SK-N-SH (cell line): ENCODE measurements around the gene RAB8A. TPM values are rescaled to one million over a fixed set of nuclear protein-coding genes. Genes with fewer than 3 reads are reported as not detected.
"Not testable (repeated sequence)": the region's sequence is repeated elsewhere in the genome, so short reads cannot be mapped to it uniquely, and the experiment has no call there.

Experiments used
- CTCF ChIA-PET: fragments of 300-600, 350-600 bp; formaldehyde crosslinking; extraction: SDS; loops from one replicate; lab custom pipeline; 2021; lab: Yijun Ruan, JAX
- POLR2A ChIA-PET: fragments of 350-600 bp; sonication (Branson Sonifier 250); formaldehyde crosslinking; extraction: SDS; loops from one replicate; lab custom pipeline; 2020; ENCODE audit warnings: antibody characterized with exemption, inconsistent platforms; lab: Yijun Ruan, JAX
- DNase-seq: peaks from one replicate; pipeline ENCODE4 v3.0.0; 2012
- H2AFZ ChIP-seq: fragments of 200-600 bp; sonication (generic); 2 replicates; pipeline ENCODE4 v1.8.1; 2016; ENCODE audit warnings: antibody characterized with exemption, mild to moderate bottlenecking, low read depth
- H3F3A ChIP-seq: fragments of 200-600 bp; sonication (generic); replicated peaks from 2 replicates; pipeline ENCODE3; 2016; ENCODE audit warnings: antibody characterized with exemption, mild to moderate bottlenecking; ENCODE audit not compliant: insufficient read depth
- H3K27ac ChIP-seq, 2 experiments: fragments of 200-500 bp in 1 of 2; fragments of 200-600 bp in 1 of 2; sonication (Bioruptor generic) in 1 of 2; sonication (generic), shearing (Covaris generic) in 1 of 2; 2 replicates each; pipeline versions ENCODE4 v1.5.1 to v1.6.1; 2014 to 2016; ENCODE audit warnings: low read depth in 2 of 2, inconsistent platforms in 1 of 2, low read length in 1 of 2, mild to moderate bottlenecking in 1 of 2, mixed read lengths in 1 of 2
- H3K27me3 ChIP-seq: fragments of 200-600 bp; sonication (generic), shearing (Covaris generic); 2 replicates; pipeline ENCODE4 v1.6.1; 2016; ENCODE audit warnings: mixed run types; ENCODE audit not compliant: insufficient read depth
- H3K36me3 ChIP-seq, 2 experiments: fragments of 200-500 bp in 1 of 2; fragments of 200-600 bp in 1 of 2; sonication (Bioruptor generic) in 1 of 2; sonication (generic) in 1 of 2; replicated peaks in 1 of 2; 2 replicates each; pipeline versions ENCODE3 to v1.5.1; 2014 to 2016; ENCODE audit warnings: low read length in 1 of 2, mild to moderate bottlenecking in 1 of 2; ENCODE audit not compliant: insufficient read depth in 2 of 2, control insufficient read depth in 1 of 2
- H3K4me1 ChIP-seq, 2 experiments: fragments of 200-500 bp in 1 of 2; fragments of 200-600 bp in 1 of 2; sonication (Bioruptor generic) in 1 of 2; sonication (generic), shearing (Covaris generic) in 1 of 2; 2 replicates each; pipeline versions ENCODE4 v1.5.1 to v1.6.1; 2014 to 2016; ENCODE audit warnings: low read depth in 1 of 2, low read length in 1 of 2, mixed run types in 1 of 2; ENCODE audit not compliant: insufficient read depth in 2 of 2, control insufficient read depth in 1 of 2
- H3K4me2 ChIP-seq: fragments of 200-600 bp; sonication (generic), shearing (Covaris generic); 2 replicates; pipeline ENCODE4 v1.6.1; 2017; ENCODE audit warnings: mixed run types
- H3K4me3 ChIP-seq, 2 experiments: fragments of 200-500 bp in 1 of 2; fragments of 200-600 bp in 1 of 2; sonication (Bioruptor generic) in 1 of 2; sonication (generic), shearing (Covaris generic) in 1 of 2; 2 replicates each; pipeline versions ENCODE4 v1.5.1 to v1.8.1; 2014 to 2016; ENCODE audit warnings: low read depth in 2 of 2, inconsistent platforms in 1 of 2, low read length in 1 of 2, mild to moderate bottlenecking in 1 of 2, mixed read lengths in 1 of 2, moderate library complexity in 1 of 2
- H3K79me2 ChIP-seq: fragments of 200-600 bp; sonication (generic); 2 replicates; pipeline ENCODE4 v1.8.1; 2017; ENCODE audit warnings: mild to moderate bottlenecking; ENCODE audit not compliant: insufficient read depth
- H3K9ac ChIP-seq: fragments of 200-600 bp; sonication (generic); 2 replicates; pipeline ENCODE4 v1.6.1; 2017; ENCODE audit warnings: mixed run types
- H3K9me2 ChIP-seq: fragments of 200-600 bp; sonication (generic); 2 replicates; pipeline ENCODE4 v1.6.1; 2017; ENCODE audit warnings: mixed run types
- H3K9me3 ChIP-seq: fragments of 200-600 bp; sonication (generic); 2 replicates; pipeline ENCODE4 v1.6.1; 2017; ENCODE audit warnings: mixed run types, mild to moderate bottlenecking, moderate library complexity
- H4K20me1 ChIP-seq: fragments of 200-600 bp; sonication (generic); 2 replicates; pipeline ENCODE4 v1.6.1; 2017; ENCODE audit warnings: mild to moderate bottlenecking, mixed run types; ENCODE audit not compliant: insufficient read depth
- NFIC ChIP-seq: IDR thresholded peaks from 2 replicates; pipeline ENCODE4 v1.4.0; 2012; ENCODE audit warnings: borderline replicate concordance
- POLR2AphosphoS5 ChIP-seq: IDR thresholded peaks from 2 replicates; pipeline ENCODE4 v1.6.1; 2012; ENCODE audit warnings: low read depth, low read length
- RAD21 ChIP-seq: IDR thresholded peaks from 2 replicates; pipeline ENCODE4 v1.6.1; 2012; ENCODE audit warnings: mild to moderate bottlenecking, low read length
- RFX5 ChIP-seq: IDR thresholded peaks from 2 replicates; pipeline ENCODE4 v1.6.1; 2012; ENCODE audit warnings: mild to moderate bottlenecking, improper control_type of control experiment, low read length
- WGBS: methylation state at CpG from one replicate; pipeline ENCODE4 v1.1.6; 2017; ENCODE audit warnings: low lambda C conversion rate; 5-methylcytosine and 5-hydroxymethylcytosine counted together
- polyA plus RNA-seq, 3 experiments: library from polyadenylated mRNA; depleted of rRNA; stranded (reverse); fragments of >200 nt; gene quantifications; 2 replicates each; pipeline ENCODE4 v1.2.3, GENCODE V29; 2012
- TF ChIP-seq, protein P1 (sequence below): fragments of 150-350 bp; IDR thresholded peaks from 2 replicates; pipeline ENCODE4 v1.6.1; 2016; ENCODE audit warnings: mild to moderate bottlenecking, low read depth, low read length
- TF ChIP-seq, protein P2 (sequence below): IDR thresholded peaks from 2 replicates; pipeline ENCODE4 v1.6.1; 2012; ENCODE audit warnings: mild to moderate bottlenecking, low read depth, low read length, moderate library complexity

The RAB8A gene
- polyA plus RNA-seq, 1 of the 3 experiments (the other 2 are of a cell fraction) = 55.2 TPM

DNA sequence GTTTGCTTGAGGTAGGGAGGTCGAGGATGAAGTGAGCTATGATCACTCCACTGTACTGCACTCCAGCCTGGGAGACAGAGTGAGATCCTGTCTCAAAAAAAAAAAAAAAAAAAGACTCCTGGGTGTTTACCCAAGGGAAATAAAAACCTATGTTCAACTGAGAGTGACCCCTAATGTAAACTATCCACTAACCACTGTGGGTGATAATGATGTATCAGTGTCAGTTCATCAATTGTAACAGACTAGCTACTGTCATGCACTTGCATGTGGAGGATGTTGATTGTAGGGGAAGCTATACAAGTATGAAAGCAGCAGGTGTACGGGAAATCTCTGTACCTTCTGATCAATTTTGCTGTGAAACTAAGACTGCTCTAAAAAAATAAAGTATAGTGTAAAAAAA lies 64.3 kb downstream of the RAB8A start:
- Histone ChIP-seq H3F3A (no peaks in the 10 kb centered on the region), H3K79me2 (no peaks in the 10 kb centered on the region), H3K27me3 (peaks cover 11% of the 10 kb centered on the region; the same call in 1 of the 2 replicates), H3K4me1 (no peaks in the 10 kb centered on the region), H3K9me3 (no peaks in the 10 kb centered on the region), H4K20me1 (no peaks in the 10 kb centered on the region), H3K9ac (no peak overlapping the region), H3K4me2 (no peak overlapping the region), H2AFZ (no peak overlapping the region), H3K9me2 (no peaks in the 10 kb centered on the region), H3K36me3 (no peaks in the 10 kb centered on the region), H3K27ac (no peak overlapping the region), H3K4me3 (no peak overlapping the region)
- 5% methylated on average over 2 of the region's 2 CpGs for WGBS
- ChIA-PET POLR2A (interaction anchor here (0.6 kb wide), 1 partner anchor 614 kb away, joined by 3 read pairs; no protein-coding TSS in a partner anchor), CTCF (interaction anchor here (0.7 kb wide), 1 partner anchor 553 kb away, joined by 3 read pairs; no protein-coding TSS in a partner anchor)
- no peak for DNase-seq
- TF ChIP-seq NFIC = no peak
- TF ChIP-seq, protein P1, sequence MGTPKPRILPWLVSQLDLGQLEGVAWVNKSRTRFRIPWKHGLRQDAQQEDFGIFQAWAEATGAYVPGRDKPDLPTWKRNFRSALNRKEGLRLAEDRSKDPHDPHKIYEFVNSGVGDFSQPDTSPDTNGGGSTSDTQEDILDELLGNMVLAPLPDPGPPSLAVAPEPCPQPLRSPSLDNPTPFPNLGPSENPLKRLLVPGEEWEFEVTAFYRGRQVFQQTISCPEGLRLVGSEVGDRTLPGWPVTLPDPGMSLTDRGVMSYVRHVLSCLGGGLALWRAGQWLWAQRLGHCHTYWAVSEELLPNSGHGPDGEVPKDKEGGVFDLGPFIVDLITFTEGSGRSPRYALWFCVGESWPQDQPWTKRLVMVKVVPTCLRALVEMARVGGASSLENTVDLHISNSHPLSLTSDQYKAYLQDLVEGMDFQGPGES = no peak
- TF ChIP-seq, protein P2, sequence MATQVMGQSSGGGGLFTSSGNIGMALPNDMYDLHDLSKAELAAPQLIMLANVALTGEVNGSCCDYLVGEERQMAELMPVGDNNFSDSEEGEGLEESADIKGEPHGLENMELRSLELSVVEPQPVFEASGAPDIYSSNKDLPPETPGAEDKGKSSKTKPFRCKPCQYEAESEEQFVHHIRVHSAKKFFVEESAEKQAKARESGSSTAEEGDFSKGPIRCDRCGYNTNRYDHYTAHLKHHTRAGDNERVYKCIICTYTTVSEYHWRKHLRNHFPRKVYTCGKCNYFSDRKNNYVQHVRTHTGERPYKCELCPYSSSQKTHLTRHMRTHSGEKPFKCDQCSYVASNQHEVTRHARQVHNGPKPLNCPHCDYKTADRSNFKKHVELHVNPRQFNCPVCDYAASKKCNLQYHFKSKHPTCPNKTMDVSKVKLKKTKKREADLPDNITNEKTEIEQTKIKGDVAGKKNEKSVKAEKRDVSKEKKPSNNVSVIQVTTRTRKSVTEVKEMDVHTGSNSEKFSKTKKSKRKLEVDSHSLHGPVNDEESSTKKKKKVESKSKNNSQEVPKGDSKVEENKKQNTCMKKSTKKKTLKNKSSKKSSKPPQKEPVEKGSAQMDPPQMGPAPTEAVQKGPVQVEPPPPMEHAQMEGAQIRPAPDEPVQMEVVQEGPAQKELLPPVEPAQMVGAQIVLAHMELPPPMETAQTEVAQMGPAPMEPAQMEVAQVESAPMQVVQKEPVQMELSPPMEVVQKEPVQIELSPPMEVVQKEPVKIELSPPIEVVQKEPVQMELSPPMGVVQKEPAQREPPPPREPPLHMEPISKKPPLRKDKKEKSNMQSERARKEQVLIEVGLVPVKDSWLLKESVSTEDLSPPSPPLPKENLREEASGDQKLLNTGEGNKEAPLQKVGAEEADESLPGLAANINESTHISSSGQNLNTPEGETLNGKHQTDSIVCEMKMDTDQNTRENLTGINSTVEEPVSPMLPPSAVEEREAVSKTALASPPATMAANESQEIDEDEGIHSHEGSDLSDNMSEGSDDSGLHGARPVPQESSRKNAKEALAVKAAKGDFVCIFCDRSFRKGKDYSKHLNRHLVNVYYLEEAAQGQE = no peak
- no peak for TF ChIP-seq RFX5
- TF ChIP-seq POLR2AphosphoS5 = no peak
- TF ChIP-seq RAD21 = no peak

DNA sequence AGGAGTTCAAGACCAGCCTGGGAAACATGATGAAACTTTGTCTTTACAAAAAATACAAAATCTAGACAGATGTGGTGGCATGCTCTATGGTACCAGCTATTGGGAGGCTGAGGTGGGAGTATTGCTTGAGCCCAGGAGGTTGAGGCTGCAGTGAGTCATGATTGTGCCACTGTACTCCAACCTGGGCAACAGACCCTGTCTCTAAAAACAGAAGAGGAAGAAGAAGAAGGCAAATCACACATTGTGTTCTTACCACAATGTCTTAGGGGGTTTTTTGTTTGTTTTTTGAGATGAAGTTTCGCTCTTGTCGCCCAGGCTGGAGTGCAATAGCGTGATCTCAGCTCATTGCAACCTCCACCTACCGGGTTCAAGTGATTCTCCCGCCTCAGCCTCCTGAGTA lies 67.2 kb downstream of the RAB8A start:
- H3K36me3 ChIP-seq, H3K9me2 ChIP-seq, POLR2A ChIA-PET, H3K4me1 ChIP-seq, H3K79me2 ChIP-seq, H4K20me1 ChIP-seq, DNase-seq, H3K4me3 ChIP-seq, H3K9me3 ChIP-seq, H3K27ac ChIP-seq, H3K9ac ChIP-seq, H2AFZ ChIP-seq, H3K4me2 ChIP-seq: not testable (repeated sequence)
- H3F3A ChIP-seq = peaks cover 15% of the 10 kb centered on the region
- WGBS = 45% methylated on average over 5 of the region's 5 CpGs
- CTCF ChIA-PET = interaction anchor here (6.0 kb wide), 1 partner anchor 138 kb away, joined by 59 read pairs; no protein-coding TSS in a partner anchor
- peaks cover 11% of the 10 kb centered on the region; the same call in 1 of the 2 replicates for H3K27me3 ChIP-seq
